Liver (tissue), 9 donors: ENCODE results near the gene TMEM91. TPM values are rescaled to one million over a fixed set of nuclear protein-coding genes. Genes with fewer than 3 reads are reported as not detected.

ENCODE experiments used
- DNase-seq: peaks from one replicate; pipeline ENCODE4 v3.0.0-alpha.2; 2017; ENCODE audit warnings: low spot score
- H3K27ac ChIP-seq, 2 donors: one replicate each; pipeline ENCODE4 v1.7.0; 2013; ENCODE audit warnings: inconsistent platforms in 2 of 2, low read length in 2 of 2, control low read depth in 1 of 2, low read depth in 1 of 2, mild to moderate bottlenecking in 1 of 2
- H3K27me3 ChIP-seq, 4 donors: one replicate each; pipeline versions ENCODE4 v1.6.1 to v1.7.0; 2013; ENCODE audit warnings: low read length in 3 of 4, inconsistent platforms in 1 of 4, mild to moderate bottlenecking in 1 of 4, moderate library complexity in 1 of 4; ENCODE audit not compliant: control insufficient read depth in 4 of 4, insufficient read depth in 4 of 4
- H3K36me3 ChIP-seq, 4 donors: one replicate each; pipeline versions ENCODE4 v1.6.1 to v1.7.0; 2013; ENCODE audit warnings: low read length in 3 of 4, mild to moderate bottlenecking in 3 of 4, low read depth in 1 of 4, moderate library complexity in 1 of 4; ENCODE audit not compliant: control insufficient read depth in 4 of 4, insufficient read depth in 3 of 4
- H3K4me1 ChIP-seq, 4 donors: one replicate each; pipeline versions ENCODE4 v1.6.1 to v1.7.0; 2013; ENCODE audit warnings: low read length in 3 of 4, mild to moderate bottlenecking in 3 of 4, moderate library complexity in 1 of 4; ENCODE audit not compliant: control insufficient read depth in 4 of 4, insufficient read depth in 4 of 4
- H3K4me3 ChIP-seq, 3 donors: one replicate each; pipeline versions ENCODE4 v1.6.1 to v1.7.0; 2013; ENCODE audit warnings: low read length in 3 of 3, control low read depth in 1 of 3, low read depth in 1 of 3, mild to moderate bottlenecking in 1 of 3
- H3K9ac ChIP-seq, 2 donors: one replicate each; pipeline ENCODE4 v1.7.0; 2013; ENCODE audit warnings: low read length in 2 of 2, mild to moderate bottlenecking in 2 of 2, moderate library complexity in 2 of 2, control low read depth in 1 of 2, low read depth in 1 of 2
- H3K9me3 ChIP-seq, 4 donors: one replicate each; pipeline versions ENCODE4 v1.6.1 to v1.7.0; 2013; ENCODE audit warnings: low read length in 3 of 4; ENCODE audit not compliant: control insufficient read depth in 4 of 4
- CTCF ChIP-seq: fragments of 150-350 bp; IDR thresholded peaks from 2 replicates; pipeline ENCODE4 v1.5.1; 2017; ENCODE audit warnings: improper control_type of control experiment, low read depth, low read length; ENCODE audit not compliant: missing input control
- EGR1 ChIP-seq, 2 donors: IDR thresholded peaks; 2 replicates each; pipeline ENCODE4 v1.6.1; 2016 to 2018; ENCODE audit warnings: antibody characterized with exemption in 2 of 2, low read depth in 2 of 2
- FOXA1 ChIP-seq: IDR thresholded peaks from 2 replicates; pipeline ENCODE4 v1.6.1; 2016; ENCODE audit warnings: antibody characterized with exemption
- FOXA2 ChIP-seq: IDR thresholded peaks from 2 replicates; pipeline ENCODE4 v1.6.1; 2016; ENCODE audit warnings: antibody characterized with exemption
- GABPA ChIP-seq, 2 donors: IDR thresholded peaks in 1 of 2; conservative IDR thresholded peaks in 1 of 2; 2 replicates each; pipeline ENCODE4 v1.6.1; 2016; ENCODE audit warnings: antibody characterized with exemption in 2 of 2, mild to moderate bottlenecking in 1 of 2, moderate library complexity in 1 of 2
- HNF4A ChIP-seq, 2 donors: conservative IDR thresholded peaks; 2 replicates each; pipeline ENCODE4 v1.6.1; 2016; ENCODE audit warnings: antibody characterized with exemption in 2 of 2, mild to moderate bottlenecking in 2 of 2
- HNF4G ChIP-seq: IDR thresholded peaks from 2 replicates; pipeline ENCODE4 v1.6.1; 2016; ENCODE audit warnings: antibody characterized with exemption
- JUND ChIP-seq, 2 donors: IDR thresholded peaks; 2 replicates each; pipeline ENCODE4 v1.6.1; 2016; ENCODE audit warnings: antibody characterized with exemption in 2 of 2
- NR2F2 ChIP-seq: IDR thresholded peaks from 2 replicates; pipeline ENCODE4 v1.6.1; 2016; ENCODE audit warnings: antibody characterized with exemption
- RAD21 ChIP-seq, 2 donors: IDR thresholded peaks; 2 replicates each; pipeline ENCODE4 v1.6.1; 2016; ENCODE audit warnings: antibody characterized with exemption in 2 of 2, mild to moderate bottlenecking in 2 of 2
- TAF1 ChIP-seq: conservative IDR thresholded peaks from 2 replicates; pipeline ENCODE4 v1.6.1; 2016; ENCODE audit warnings: antibody characterized with exemption, mild to moderate bottlenecking
- YY1 ChIP-seq: IDR thresholded peaks from 2 replicates; pipeline ENCODE4 v1.6.1; 2016; ENCODE audit warnings: antibody characterized with exemption, mild to moderate bottlenecking
- WGBS: extraction: QIAGEN DNeasy Blood & Tissue Kit; methylation state at CpG from one replicate; pipeline ENCODE4 v1.1.7; 2013; 5-methylcytosine and 5-hydroxymethylcytosine counted together
- polyA plus RNA-seq, 2 donors: library from polyadenylated mRNA; stranded (reverse) in 1 of 2; unstranded in 1 of 2; fragments of 200-250 nt in 1 of 2; fragments of >200 nt in 1 of 2; fragmentation: Nextera tagmentation in 1 of 2; extraction: Ambion mirVana in 1 of 2; gene quantifications; one replicate each; pipeline versions ENCODE4 v1.2.1 to v1.2.3, GENCODE V29; 2013 to 2015
- total RNA-seq, 2 donors: library from RNA; depleted of rRNA; stranded (reverse); fragments of >200 nt; gene quantifications; one replicate each; pipeline ENCODE4 v1.2.3, GENCODE V29; 2014
- TF ChIP-seq, protein P1 (sequence below): IDR thresholded peaks from 2 replicates; pipeline ENCODE4 v1.6.1; 2016; ENCODE audit warnings: antibody characterized with exemption
- TF ChIP-seq, protein P2 (sequence below): IDR thresholded peaks from 2 replicates; pipeline ENCODE4 v1.6.1; 2016; ENCODE audit warnings: antibody characterized with exemption
- TF ChIP-seq, protein P3 (sequence below): IDR thresholded peaks from 2 replicates; pipeline ENCODE4 v1.6.1; 2016; ENCODE audit warnings: antibody characterized with exemption, mild to moderate bottlenecking
- donor health status: healthy.
- donor health status: healthy.
- donor health status: healthy.
- donor health status: healthy.
- donor health status: healthy.

The TMEM91 gene
- total and polyA plus RNA-seq, 4 donors: 1.6 to 4.0 (median 2.9) TPM

- Histone ChIP-seq H3K4me1 (peaks cover 0 to 19% (median 11%) of the 10 kb centered on the region in 4 donors), H3K9me3 (no peaks in the 10 kb centered on the region), H3K9ac (no peak overlapping the region), H3K4me3 (no peak overlapping the region), H3K27me3 (no peaks in the 10 kb centered on the region), H3K36me3 (no peaks in the 10 kb centered on the region), H3K27ac (no peak overlapping the region)
- TF ChIP-seq HNF4G (no peak), RAD21 (IDR thresholded peaks at IDR 0.05) (no peak), EGR1 (IDR thresholded peaks at IDR 0.05; ENCODE audit: low read depth in 2 of 2) (no peak), JUND (IDR thresholded peaks at IDR 0.05) (no peak), NR2F2 (no peak), HNF4A (conservative IDR thresholded peaks at IDR 0.05) (no peak), FOXA2 (no peak), FOXA1 (no peak), YY1 (no peak), GABPA (IDR thresholded peaks at IDR 0.05 in 1 of 2, conservative IDR thresholded peaks at IDR 0.05 in 1 of 2) (no peak)
- TF ChIP-seq, protein P1, sequence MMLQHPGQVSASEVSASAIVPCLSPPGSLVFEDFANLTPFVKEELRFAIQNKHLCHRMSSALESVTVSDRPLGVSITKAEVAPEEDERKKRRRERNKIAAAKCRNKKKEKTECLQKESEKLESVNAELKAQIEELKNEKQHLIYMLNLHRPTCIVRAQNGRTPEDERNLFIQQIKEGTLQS: no peak
- 85% methylated on average over 11 of the region's 11 CpGs for WGBS
- DNase-seq: no peak
These were observed 19.2 kb upstream of the TMEM91 start for GRCh38 chr19:41356984-41357739.

- H3K4me3 ChIP-seq: no peak overlapping the region
- H3K9me3 ChIP-seq: no peaks in the 10 kb centered on the region
- H3K4me1 ChIP-seq: peaks cover 0 to 16% (median 10%) of the 10 kb centered on the region in 4 donors
- no peaks in the 10 kb centered on the region for H3K36me3 ChIP-seq
- H3K9ac ChIP-seq: no peak overlapping the region
- H3K27me3 ChIP-seq: no peaks in the 10 kb centered on the region
- no peak overlapping the region for H3K27ac ChIP-seq
- no peak for DNase-seq
- TF ChIP-seq CTCF: no peak
- no peak for TF ChIP-seq TAF1
- TF ChIP-seq JUND (IDR thresholded peaks at IDR 0.05): no peak
- TF ChIP-seq, protein P2, sequence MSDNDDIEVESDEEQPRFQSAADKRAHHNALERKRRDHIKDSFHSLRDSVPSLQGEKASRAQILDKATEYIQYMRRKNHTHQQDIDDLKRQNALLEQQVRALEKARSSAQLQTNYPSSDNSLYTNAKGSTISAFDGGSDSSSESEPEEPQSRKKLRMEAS: no peak
- TF ChIP-seq HNF4A (conservative IDR thresholded peaks at IDR 0.05): no peak
- TF ChIP-seq NR2F2: no peak
- no peak for TF ChIP-seq FOXA2
- TF ChIP-seq, protein P3, sequence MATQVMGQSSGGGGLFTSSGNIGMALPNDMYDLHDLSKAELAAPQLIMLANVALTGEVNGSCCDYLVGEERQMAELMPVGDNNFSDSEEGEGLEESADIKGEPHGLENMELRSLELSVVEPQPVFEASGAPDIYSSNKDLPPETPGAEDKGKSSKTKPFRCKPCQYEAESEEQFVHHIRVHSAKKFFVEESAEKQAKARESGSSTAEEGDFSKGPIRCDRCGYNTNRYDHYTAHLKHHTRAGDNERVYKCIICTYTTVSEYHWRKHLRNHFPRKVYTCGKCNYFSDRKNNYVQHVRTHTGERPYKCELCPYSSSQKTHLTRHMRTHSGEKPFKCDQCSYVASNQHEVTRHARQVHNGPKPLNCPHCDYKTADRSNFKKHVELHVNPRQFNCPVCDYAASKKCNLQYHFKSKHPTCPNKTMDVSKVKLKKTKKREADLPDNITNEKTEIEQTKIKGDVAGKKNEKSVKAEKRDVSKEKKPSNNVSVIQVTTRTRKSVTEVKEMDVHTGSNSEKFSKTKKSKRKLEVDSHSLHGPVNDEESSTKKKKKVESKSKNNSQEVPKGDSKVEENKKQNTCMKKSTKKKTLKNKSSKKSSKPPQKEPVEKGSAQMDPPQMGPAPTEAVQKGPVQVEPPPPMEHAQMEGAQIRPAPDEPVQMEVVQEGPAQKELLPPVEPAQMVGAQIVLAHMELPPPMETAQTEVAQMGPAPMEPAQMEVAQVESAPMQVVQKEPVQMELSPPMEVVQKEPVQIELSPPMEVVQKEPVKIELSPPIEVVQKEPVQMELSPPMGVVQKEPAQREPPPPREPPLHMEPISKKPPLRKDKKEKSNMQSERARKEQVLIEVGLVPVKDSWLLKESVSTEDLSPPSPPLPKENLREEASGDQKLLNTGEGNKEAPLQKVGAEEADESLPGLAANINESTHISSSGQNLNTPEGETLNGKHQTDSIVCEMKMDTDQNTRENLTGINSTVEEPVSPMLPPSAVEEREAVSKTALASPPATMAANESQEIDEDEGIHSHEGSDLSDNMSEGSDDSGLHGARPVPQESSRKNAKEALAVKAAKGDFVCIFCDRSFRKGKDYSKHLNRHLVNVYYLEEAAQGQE: no peak
- TF ChIP-seq GABPA (IDR thresholded peaks at IDR 0.05 in 1 of 2, conservative IDR thresholded peaks at IDR 0.05 in 1 of 2): no peak
- no peak for TF ChIP-seq YY1
- no peak for TF ChIP-seq EGR1 (IDR thresholded peaks at IDR 0.05; ENCODE audit: low read depth in 2 of 2)
- WGBS: 93% methylated on average over 13 of the region's 13 CpGs
These were observed 18.6 kb upstream of the TMEM91 start for GRCh38 chr19:41357746-41358145.
